Neural cell (in vitro differentiated cells): ENCODE measurements around the gene KRT9. TPM values are rescaled to one million over a fixed set of nuclear protein-coding genes. Genes with fewer than 3 reads are reported as not detected.

Experiments
- H2AFZ ChIP-seq: fragments of 200-600, 300-800 bp; sonication (generic), shearing (Covaris generic); 2 replicates; pipeline ENCODE4 v1.6.0; 2014; ENCODE audit warnings: low read depth, mild to moderate bottlenecking, antibody characterized with exemption, low read length, moderate library complexity
- H3F3A ChIP-seq: fragments of 200-600 bp; shearing (Covaris generic); 2 replicates; pipeline ENCODE4 v1.6.1; 2016; ENCODE audit warnings: mild to moderate bottlenecking, moderate library complexity, mixed read lengths, antibody characterized with exemption, low read length; ENCODE audit not compliant: insufficient read depth, poor library complexity, severe bottlenecking
- H3K27ac ChIP-seq: fragments of 200-600, 300-800 bp; sonication (generic), shearing (Covaris generic); 2 replicates; pipeline ENCODE4 v1.5.1; 2014; ENCODE audit warnings: mild to moderate bottlenecking, low read length, moderate library complexity
- H3K27me3 ChIP-seq: fragments of 300-800, 200-600 bp; sonication (generic), shearing (Covaris generic); 2 replicates; pipeline ENCODE4 v1.6.0; 2014; ENCODE audit warnings: mild to moderate bottlenecking, low read depth, low read length, moderate library complexity; ENCODE audit not compliant: insufficient read depth
- H3K36me3 ChIP-seq: fragments of 300-800, 200-600 bp; sonication (generic), shearing (Covaris generic); 2 replicates; pipeline ENCODE4 v1.5.1; 2014; ENCODE audit warnings: mild to moderate bottlenecking, antibody characterized with exemption, low read length, moderate library complexity; ENCODE audit not compliant: insufficient read depth
- H3K4me2 ChIP-seq: fragments of 300-800, 200-600 bp; sonication (generic), shearing (Covaris generic); 2 replicates; pipeline ENCODE4 v1.6.0; 2014; ENCODE audit warnings: mild to moderate bottlenecking, low read length
- H3K4me3 ChIP-seq: fragments of 300-800, 200-600 bp; sonication (generic), shearing (Covaris generic); 2 replicates; pipeline ENCODE4 v1.5.1; 2014; ENCODE audit warnings: mild to moderate bottlenecking, low read length, moderate library complexity
- H3K79me2 ChIP-seq: fragments of 200-600 bp; shearing (Covaris generic); replicated peaks from 2 replicates; pipeline ENCODE4 v1.6.0; 2014; ENCODE audit warnings: mild to moderate bottlenecking, low read length, moderate library complexity; ENCODE audit not compliant: insufficient read depth
- H3K9ac ChIP-seq: fragments of 300-800, 200-600 bp; sonication (generic), shearing (Covaris generic); 2 replicates; pipeline ENCODE4 v1.6.1; 2016; ENCODE audit warnings: mild to moderate bottlenecking, low read length, mixed read lengths
- H3K9me2 ChIP-seq: fragments of 200-600 bp; shearing (Covaris generic); 2 replicates; pipeline ENCODE4 v1.6.1; 2016; ENCODE audit warnings: mild to moderate bottlenecking, low read length, mixed read lengths; ENCODE audit not compliant: insufficient read depth
- H3K9me3 ChIP-seq: fragments of 200-600, 300-800 bp; sonication (generic), shearing (Covaris generic); 2 replicates; pipeline ENCODE4 v1.6.1; 2016; ENCODE audit warnings: mild to moderate bottlenecking, mixed run types, low read length, moderate library complexity, mixed read lengths
- H4K20me1 ChIP-seq: fragments of 200-600 bp; shearing (Covaris generic); 2 replicates; pipeline ENCODE4 v1.6.1; 2016; ENCODE audit warnings: mild to moderate bottlenecking, mixed run types; ENCODE audit not compliant: insufficient read depth
- EP300 ChIP-seq: fragments of 450-650 bp; conservative IDR thresholded peaks from 2 replicates; pipeline ENCODE4 v1.6.1; 2014; ENCODE audit warnings: antibody characterized with exemption, mild to moderate bottlenecking, moderate library complexity; ENCODE audit not compliant: poor library complexity, severe bottlenecking
- EZH2 ChIP-seq: fragments of 200-600, 300-800 bp; shearing (Covaris generic), sonication (generic); IDR thresholded peaks from 2 replicates; pipeline ENCODE4 v1.6.1; 2014; ENCODE audit warnings: antibody characterized with exemption, low read length, borderline replicate concordance, mild to moderate bottlenecking; ENCODE audit not compliant: insufficient read depth, poor library complexity, severe bottlenecking
- MXI1 ChIP-seq: fragments of 450-650 bp; conservative IDR thresholded peaks from 2 replicates; pipeline ENCODE4 v1.6.1; 2014; ENCODE audit warnings: antibody characterized with exemption, mild to moderate bottlenecking; ENCODE audit not compliant: poor library complexity, severe bottlenecking
- POLR2AphosphoS5 ChIP-seq: IDR thresholded peaks from 2 replicates; pipeline ENCODE4 v1.6.1; 2012
- RAD21 ChIP-seq: fragments of 450-650 bp; conservative IDR thresholded peaks from 2 replicates; pipeline ENCODE4 v1.6.1; 2014; ENCODE audit warnings: antibody characterized with exemption, mild to moderate bottlenecking, moderate library complexity
- REST ChIP-seq: IDR thresholded peaks from 2 replicates; pipeline ENCODE4 v1.6.1; 2012; ENCODE audit warnings: borderline replicate concordance
- SMC3 ChIP-seq: fragments of 450-650 bp; conservative IDR thresholded peaks from 2 replicates; pipeline ENCODE4 v1.6.1; 2014; ENCODE audit warnings: antibody characterized with exemption, mild to moderate bottlenecking, moderate library complexity; ENCODE audit not compliant: poor library complexity
- TAF1 ChIP-seq: IDR thresholded peaks from 2 replicates; pipeline ENCODE4 v1.6.1; 2012; ENCODE audit warnings: low read depth
- polyA plus RNA-seq: library from polyadenylated mRNA; depleted of rRNA; stranded (reverse); fragments of >200 nt; gene quantifications from 2 replicates; pipeline ENCODE4 v1.2.3, GENCODE V29; 2014
- TF ChIP-seq, protein P1 (sequence below): fragments of 450-650 bp; IDR thresholded peaks from 2 replicates; pipeline ENCODE4 v1.5.1; 2014; ENCODE audit warnings: antibody characterized with exemption, mild to moderate bottlenecking, moderate library complexity; ENCODE audit not compliant: poor library complexity, severe bottlenecking

The KRT9 gene
- polyA plus RNA-seq, 1 donor from 2014 or later = not detected

DNA sequence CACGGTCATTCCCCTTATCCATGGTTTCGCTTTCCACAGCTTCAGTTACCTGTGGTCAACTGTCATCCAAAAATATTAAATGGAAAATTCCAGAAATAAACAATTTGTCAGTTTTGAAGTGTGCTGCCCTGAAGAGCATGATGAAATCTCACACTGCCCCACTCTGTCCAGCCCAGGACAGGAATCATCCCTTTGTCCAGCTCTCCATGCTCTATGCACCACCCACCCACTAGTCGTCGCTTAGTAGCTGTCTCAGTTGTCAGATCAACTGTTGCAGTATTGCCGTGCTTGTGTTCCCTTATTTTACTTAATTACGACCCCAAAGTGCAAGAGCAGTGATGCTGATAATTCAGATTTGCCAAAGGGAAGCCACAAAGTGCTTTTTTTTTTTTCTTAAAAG, 10.3 kb downstream of the KRT9 start:
- no peaks in the 10 kb centered on the region for H3K79me2 ChIP-seq
- no peak overlapping the region for H3K4me3 ChIP-seq
- no peaks in the 10 kb centered on the region for H3K27me3 ChIP-seq
- no peak overlapping the region for H3K4me2 ChIP-seq
- H3K9me2 ChIP-seq = no peaks in the 10 kb centered on the region
- no peaks in the 10 kb centered on the region for H4K20me1 ChIP-seq
- no peaks in the 10 kb centered on the region for H3K36me3 ChIP-seq
- no peaks in the 10 kb centered on the region for H3K9me3 ChIP-seq
- no peaks in the 10 kb centered on the region for H3F3A ChIP-seq
- no peak overlapping the region for H3K9ac ChIP-seq
- no peak overlapping the region for H3K27ac ChIP-seq
- TF ChIP-seq REST = no peak
- no peak for TF ChIP-seq POLR2AphosphoS5
- TF ChIP-seq MXI1 = no peak
- TF ChIP-seq, protein P1, sequence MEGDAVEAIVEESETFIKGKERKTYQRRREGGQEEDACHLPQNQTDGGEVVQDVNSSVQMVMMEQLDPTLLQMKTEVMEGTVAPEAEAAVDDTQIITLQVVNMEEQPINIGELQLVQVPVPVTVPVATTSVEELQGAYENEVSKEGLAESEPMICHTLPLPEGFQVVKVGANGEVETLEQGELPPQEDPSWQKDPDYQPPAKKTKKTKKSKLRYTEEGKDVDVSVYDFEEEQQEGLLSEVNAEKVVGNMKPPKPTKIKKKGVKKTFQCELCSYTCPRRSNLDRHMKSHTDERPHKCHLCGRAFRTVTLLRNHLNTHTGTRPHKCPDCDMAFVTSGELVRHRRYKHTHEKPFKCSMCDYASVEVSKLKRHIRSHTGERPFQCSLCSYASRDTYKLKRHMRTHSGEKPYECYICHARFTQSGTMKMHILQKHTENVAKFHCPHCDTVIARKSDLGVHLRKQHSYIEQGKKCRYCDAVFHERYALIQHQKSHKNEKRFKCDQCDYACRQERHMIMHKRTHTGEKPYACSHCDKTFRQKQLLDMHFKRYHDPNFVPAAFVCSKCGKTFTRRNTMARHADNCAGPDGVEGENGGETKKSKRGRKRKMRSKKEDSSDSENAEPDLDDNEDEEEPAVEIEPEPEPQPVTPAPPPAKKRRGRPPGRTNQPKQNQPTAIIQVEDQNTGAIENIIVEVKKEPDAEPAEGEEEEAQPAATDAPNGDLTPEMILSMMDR = no peak
- no peak for TF ChIP-seq EZH2
- TF ChIP-seq TAF1 = no peak
- no peak for TF ChIP-seq SMC3
- no peak for TF ChIP-seq RAD21
- TF ChIP-seq EP300 = no peak
- no peak overlapping the region for H2AFZ ChIP-seq

DNA sequence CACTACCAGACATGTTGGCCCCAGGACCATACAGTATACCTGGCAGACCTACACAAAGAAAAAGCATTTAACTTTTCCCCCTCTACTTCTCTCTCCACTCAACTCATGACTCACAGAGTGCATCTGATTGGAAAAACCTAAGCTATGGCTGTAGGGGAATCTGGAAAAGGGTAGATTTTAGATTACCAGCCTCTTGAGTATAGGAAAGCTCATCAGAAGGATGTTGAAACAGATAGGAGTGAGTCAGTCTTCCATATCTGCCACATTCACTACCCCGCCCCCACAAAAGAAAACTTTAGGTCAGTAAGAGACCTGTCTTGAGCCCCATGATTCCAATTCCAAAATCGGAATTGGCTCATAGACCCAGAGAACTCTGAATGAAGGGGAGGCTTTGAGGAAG, 12.3 kb downstream of the KRT9 start:
- Histone ChIP-seq H3K36me3 (no peaks in the 10 kb centered on the region), H3K27ac (no peak overlapping the region), H3K79me2 (no peaks in the 10 kb centered on the region), H3F3A (no peaks in the 10 kb centered on the region), H3K4me3 (no peak overlapping the region), H3K9me3 (no peaks in the 10 kb centered on the region), H3K27me3 (no peaks in the 10 kb centered on the region), H2AFZ (no peak overlapping the region), H4K20me1 (no peaks in the 10 kb centered on the region), H3K4me2 (no peak overlapping the region), H3K9ac (no peak overlapping the region), H3K9me2 (no peaks in the 10 kb centered on the region)
- TF ChIP-seq EZH2 = no peak
- TF ChIP-seq, protein P1 = no peak
- TF ChIP-seq RAD21 = no peak
- no peak for TF ChIP-seq EP300
- no peak for TF ChIP-seq POLR2AphosphoS5
- TF ChIP-seq MXI1 = no peak
- TF ChIP-seq TAF1 = no peak
- TF ChIP-seq SMC3 = no peak
- TF ChIP-seq REST = no peak
